Measurements from ENCODE around the gene SCAMP1. TPM values are rescaled to one million over a fixed set of nuclear protein-coding genes. Genes with fewer than 3 reads are reported as not detected.

Gene SCAMP1
- total and polyA plus RNA-seq, 2 of the 13 experiments (the other 11 are each of a cell fraction or from before 2014, with no cell fraction given) = 18.2 to 33.7 TPM

- Histone ChIP-seq H2AFZ (ENCODE audit: low read length) (no peak overlapping the region), H4K20me1 (ENCODE audit: insufficient read depth, low read length) (no peaks in the 10 kb centered on the region), H3K27ac (ENCODE audit: extremely low read length, insufficient read depth, low read length) (no peak overlapping the region), H3K9me3 (ENCODE audit: low read length) (no peaks in the 10 kb centered on the region), H3K4me2 (ENCODE audit: low read depth, low read length) (no peak overlapping the region), H3K79me2 (ENCODE audit: insufficient read depth, low read length) (no peaks in the 10 kb centered on the region), H3K4me3 (replicated peaks in 1 of 3; ENCODE audit: insufficient read depth in 1 of 3, low read depth in 2 of 3, low read length in 3 of 3) (no peak overlapping the region), H3K9ac (ENCODE audit: insufficient read depth, low read depth, low read length) (no peak overlapping the region), H3K27me3 (ENCODE audit: control insufficient read depth in 1 of 2, insufficient read depth in 2 of 2, low read length in 2 of 2) (no peaks in the 10 kb centered on the region), H3K4me1 (ENCODE audit: insufficient read depth, low read length) (no peaks in the 10 kb centered on the region), H3K36me3 (replicated peaks in 1 of 2; ENCODE audit: control insufficient read depth in 1 of 2, insufficient read depth in 2 of 2, low read length in 2 of 2) (peaks cover 16 to 41% of the 10 kb centered on the region in 2 experiments)
- CTCF ChIA-PET (ENCODE audit: low intra/inter-chr PET ratio, low total read pairs) = no interaction called here
- no TSS peak for BruUV-seq (replicated peaks)
- FAIRE-seq = no peak
- no peak for DNase-seq (ENCODE audit: low spot score)
- intact Hi-C loops (cut with micrococcal nuclease; ENCODE audit: unreplicated experiment) (no loop called here), in situ Hi-C loops (cut with HindIII; ENCODE audit: extremely low pct_ligation_motif_present, low pct_unique_long_range_greater_than_20kb) (no loop called here)
- WGBS (ENCODE audit: low lambda C conversion rate) = 97% methylated on average over 4 of the region's 4 CpGs
- ATAC-seq = no peak
- no peak for TF ChIP-seq ERF (CRISPR knock-in tag; IDR thresholded peaks at IDR 0.05)
- no peak for TF ChIP-seq SALL2 (CRISPR knock-in tag; IDR thresholded peaks at IDR 0.05)
- no peak for TF ChIP-seq ZNF235 (CRISPR knock-in tag; IDR thresholded peaks at IDR 0.05; ENCODE audit: borderline replicate concordance)
- no peak for TF ChIP-seq ZNF7 (CRISPR knock-in tag; IDR thresholded peaks at IDR 0.05)
- no peak for TF ChIP-seq HNRNPUL1 (IDR thresholded peaks at IDR 0.05; ENCODE audit: low read depth, low read length)
- TF ChIP-seq ZNF558 (CRISPR knock-in tag; IDR thresholded peaks at IDR 0.05; ENCODE audit: borderline replicate concordance) = no peak
- no peak for TF ChIP-seq MLXIP (CRISPR knock-in tag; IDR thresholded peaks at IDR 0.05; ENCODE audit: borderline replicate concordance)
- TF ChIP-seq ZNF451 (CRISPR knock-in tag; IDR thresholded peaks at IDR 0.05) = no peak
- no peak for TF ChIP-seq GTF2F1 (IDR thresholded peaks at IDR 0.05; ENCODE audit: low read length)
- no peak for TF ChIP-seq ZFX (CRISPR knock-in tag; IDR thresholded peaks at IDR 0.05; ENCODE audit: low read depth)
- POLR2A ChIA-PET = no interaction called here
Measured at GRCh38 chr5:78490709-78491485, 130.5 kb downstream of the SCAMP1 start.

Measured in HepG2 (cell line).